Measurements from ENCODE around the gene NFATC1.

NFATC1 gene

DNA sequence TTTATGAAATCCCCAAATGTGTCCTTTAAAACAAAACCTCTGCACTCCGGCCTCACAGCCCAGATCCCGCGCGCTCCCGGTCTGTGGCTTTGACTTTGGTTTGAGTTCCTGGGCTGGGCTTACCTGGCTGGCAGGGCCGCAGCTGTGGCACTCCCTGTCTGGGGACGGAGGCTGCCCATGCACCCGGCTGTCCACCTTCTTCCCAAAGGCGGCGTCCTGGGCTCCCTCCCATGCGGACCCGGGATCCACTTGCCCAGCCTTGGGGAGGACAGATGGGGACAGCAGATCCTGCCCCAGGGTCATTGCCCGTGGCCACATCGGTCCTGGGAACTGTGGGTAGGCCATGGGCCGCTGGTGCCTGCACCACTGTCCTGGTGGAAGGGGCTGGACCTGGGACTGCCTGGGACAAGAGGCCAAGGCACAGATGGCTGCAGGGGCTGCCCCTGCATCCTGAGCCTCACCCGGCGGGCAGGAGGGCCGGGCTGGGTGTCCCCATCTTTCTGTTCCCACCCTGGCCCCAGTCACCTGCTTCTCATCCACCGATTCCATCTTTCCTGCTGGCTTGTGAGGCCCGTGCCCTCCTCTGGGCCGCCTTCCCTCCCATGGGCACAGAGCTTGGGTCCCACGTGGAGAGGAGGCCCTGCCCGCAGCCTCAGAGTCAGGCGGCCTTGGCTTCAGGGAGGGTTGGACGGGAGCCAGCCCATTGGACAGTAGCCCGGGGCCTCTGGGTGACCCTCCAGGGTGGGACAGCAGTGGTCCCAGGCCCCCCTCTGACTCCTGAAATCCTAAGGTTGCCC is 27.7 kb downstream of the NFATC1 start:
- DNase-seq (ENCODE audit: low read depth), result no peak

GRCh38 chr18:79424008-79424565 is 28.4 kb downstream of the NFATC1 start:
- no peak for DNase-seq (ENCODE audit: low read depth)

GRCh38 chr18:79424880-79425568 is 29.3 kb downstream of the NFATC1 start:
- DNase-seq (ENCODE audit: low read depth), result no peak

DNA sequence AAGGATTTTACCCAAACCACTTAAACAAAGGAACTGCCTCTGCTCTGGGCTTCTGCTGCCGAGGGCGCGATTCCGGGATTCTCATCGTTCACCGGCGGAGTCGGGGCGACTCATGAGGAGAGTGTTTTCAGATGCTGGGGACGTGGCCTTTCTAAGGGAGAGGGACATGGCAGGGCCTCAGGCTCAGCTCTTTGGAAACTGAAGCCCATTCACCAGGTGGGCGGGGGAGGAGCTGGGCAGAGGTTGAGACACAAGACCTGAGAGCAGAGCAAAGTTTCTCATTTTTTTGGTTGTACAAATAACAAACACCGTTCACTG is 29.8 kb downstream of the NFATC1 start:
- no peak for DNase-seq (ENCODE audit: low read depth)

DNA sequence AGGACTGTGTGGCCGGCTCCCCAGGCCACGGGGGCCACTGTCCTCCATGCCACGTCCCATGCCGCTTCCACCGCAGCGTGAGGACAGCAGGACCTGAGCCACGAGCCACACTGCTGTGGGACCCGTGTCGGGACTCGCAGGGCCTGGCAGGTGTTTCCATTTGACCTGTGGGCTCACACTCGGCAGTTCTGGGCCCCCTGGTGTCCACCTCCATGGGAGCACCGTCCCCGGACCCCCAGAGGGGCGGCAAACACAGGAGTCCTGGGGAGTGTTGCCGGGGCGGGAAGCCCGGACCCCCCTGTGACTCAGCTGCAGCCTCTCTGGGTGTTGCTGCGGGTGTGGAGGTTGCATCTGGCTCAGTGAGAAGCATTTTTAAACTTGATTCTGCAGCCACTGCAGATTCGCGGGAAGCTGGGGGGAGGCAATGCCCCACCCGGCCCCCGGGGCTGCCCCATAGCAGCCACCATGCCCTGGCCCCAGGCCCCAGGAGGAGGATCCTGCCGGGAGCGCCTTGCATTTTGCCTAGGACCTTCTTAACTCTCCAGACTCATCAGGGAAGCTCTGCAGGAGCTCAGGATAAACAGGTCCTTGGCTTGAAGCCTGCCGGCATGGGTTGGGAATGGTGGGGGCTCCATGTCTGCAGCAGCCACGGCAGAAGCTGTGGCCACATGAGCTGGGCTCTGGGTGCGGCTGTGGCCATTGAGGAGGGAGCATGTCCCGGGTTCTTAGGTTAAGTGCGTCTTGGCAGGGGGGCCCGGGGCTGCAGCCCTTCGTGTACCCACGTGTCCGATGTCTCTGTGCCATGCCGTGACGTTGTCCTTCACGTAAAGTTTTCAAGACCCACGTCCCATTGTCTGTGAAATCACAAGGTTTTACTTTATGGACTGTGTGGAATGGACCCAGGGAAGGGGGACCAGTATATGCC is 30.9 kb downstream of the NFATC1 start:
- DNase-seq (ENCODE audit: low read depth), result no peak

DNA sequence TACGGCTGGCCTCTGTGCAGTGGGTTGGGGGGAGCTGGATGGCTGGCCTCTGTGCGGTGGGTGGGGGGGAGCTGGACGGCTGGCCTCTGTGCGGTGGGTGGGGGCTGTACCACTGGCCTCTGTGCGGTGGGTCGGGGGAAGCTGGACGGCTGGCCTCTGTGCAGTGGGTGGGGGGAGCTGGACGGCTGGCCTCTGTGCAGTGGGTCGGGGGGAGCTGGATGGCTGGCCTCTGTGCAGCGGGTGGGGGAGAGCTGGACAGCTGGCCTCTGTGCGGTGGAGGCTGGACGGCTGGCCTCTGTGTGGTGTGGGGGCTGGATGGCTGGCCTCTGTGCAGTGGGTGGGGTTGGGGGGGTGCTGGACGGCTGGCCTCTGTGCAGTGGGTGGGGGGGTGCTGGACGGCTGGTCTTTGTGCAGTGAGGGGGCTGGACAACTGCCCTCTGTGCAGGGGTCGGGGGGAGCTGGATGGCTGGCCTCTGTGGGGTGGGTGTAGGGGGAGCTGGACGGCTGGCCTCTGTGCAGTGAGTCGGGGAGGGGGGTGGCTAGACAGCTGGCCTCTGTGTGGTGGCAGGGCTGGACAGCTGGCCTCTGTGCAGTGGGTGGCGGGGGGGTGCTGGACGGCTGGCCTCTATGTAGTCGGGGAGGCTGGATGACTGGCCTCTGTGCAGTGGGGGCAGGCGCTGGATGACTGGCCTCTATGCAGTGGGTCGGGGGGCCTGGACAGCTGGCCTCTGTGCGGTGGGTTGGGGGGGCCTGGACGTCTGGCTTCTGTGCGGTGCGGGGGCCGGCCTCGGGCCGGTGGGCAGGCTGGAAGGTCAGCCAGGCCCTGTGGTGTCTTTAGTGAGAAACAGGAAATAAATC is 31.9 kb downstream of the NFATC1 start:
- no peak for DNase-seq (ENCODE audit: low read depth)

DNA sequence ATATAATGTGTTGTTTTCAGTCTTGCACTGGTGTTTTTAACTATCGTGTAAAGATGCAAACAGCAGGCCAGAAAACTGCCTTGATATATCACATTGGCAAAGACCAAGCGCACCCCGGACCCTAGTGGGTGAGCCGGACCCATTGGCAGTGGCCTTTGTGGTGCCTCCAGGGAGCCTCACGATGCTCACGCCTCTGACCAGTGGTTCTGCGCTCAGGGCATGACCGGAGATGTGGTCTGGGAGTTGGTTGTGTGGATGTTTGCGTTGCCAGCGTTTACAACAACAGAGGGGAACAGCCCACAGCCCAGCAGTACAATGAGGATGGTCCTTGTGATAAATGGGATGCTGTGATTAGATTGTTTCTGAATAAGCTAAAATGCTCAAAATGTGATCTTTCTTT is 32.6 kb downstream of the NFATC1 start:
- no peak for DNase-seq (ENCODE audit: low read depth)

DNA sequence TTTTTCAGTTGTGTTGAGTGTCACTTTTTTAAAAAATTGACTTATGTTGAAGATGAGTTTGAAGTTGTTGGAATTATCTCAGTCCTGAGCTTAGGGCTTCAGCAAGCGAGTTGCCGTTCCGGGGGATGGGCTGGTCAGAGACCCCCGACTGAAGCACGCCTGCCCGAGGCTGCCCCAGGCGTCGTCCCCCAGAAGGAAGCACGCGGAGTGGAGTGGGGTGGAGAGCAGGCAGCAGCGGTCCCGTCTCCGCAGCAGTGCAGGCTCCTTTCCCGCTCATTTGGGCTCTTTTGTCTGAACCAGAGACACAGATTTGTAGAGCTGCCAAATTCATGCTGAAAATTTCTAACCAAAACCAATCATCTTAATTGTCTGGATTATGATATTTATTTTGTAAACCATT is 33.7 kb downstream of the NFATC1 start:
- DNase-seq (ENCODE audit: low read depth), result no peak

DNA sequence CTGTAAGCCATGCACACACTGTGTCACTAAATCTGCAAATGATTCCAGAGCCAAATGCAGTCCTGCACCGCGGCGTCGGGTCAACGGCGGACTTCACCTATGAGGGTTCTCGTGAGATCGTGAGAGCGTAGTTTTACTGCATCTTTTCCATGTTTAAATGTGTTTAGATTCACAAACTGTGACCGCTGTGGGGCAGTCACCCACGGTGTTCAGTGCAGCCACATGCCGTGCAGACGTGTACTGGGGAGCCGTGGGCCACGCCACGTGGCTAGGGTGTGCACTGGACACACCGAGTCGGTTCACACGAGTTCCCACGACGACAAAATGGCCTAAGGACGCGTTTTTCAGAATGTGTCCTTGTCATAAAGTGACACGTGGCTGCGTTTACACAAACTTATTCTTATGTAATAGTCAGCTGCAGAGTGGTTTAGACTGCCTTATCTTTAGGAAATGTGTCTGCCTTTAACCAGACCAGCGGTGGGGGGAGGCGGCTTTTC is 34.1 kb downstream of the NFATC1 start:
- DNase-seq (ENCODE audit: low read depth), result no peak

GRCh38 chr18:79432376-79433120 is 36.8 kb downstream of the NFATC1 start:
- DNase-seq (ENCODE audit: low read depth), result no peak

DNA sequence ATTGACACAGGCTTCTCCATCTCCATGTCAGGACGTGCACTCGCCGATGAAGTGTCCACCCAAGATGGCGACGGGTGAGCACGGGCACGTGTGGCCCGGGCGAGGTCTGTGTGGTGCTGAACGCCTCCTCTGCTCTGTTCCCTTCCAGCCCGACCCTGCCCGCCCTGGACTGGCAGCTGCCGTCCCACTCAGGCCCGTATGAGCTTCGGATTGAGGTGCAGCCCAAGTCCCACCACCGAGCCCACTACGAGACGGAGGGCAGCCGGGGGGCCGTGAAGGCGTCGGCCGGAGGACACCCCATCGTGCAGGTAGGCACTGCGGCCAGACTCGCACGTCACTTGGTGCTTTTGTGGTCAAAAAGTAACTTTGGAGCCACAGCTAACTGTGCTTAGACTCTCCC is 37.7 kb downstream of the NFATC1 start:
- no peak for DNase-seq (ENCODE audit: low read depth)

- no peak for DNase-seq (ENCODE audit: low read depth)
Measured at GRCh38 chr18:79434607-79435401, 39.1 kb downstream of the NFATC1 start.

- no peak for DNase-seq (ENCODE audit: low read depth)
Measured at GRCh38 chr18:79436556-79437275, 41.0 kb downstream of the NFATC1 start.

GRCh38 chr18:79438089-79438897 is 42.6 kb downstream of the NFATC1 start:
- DNase-seq (ENCODE audit: low read depth), result no peak

DNA sequence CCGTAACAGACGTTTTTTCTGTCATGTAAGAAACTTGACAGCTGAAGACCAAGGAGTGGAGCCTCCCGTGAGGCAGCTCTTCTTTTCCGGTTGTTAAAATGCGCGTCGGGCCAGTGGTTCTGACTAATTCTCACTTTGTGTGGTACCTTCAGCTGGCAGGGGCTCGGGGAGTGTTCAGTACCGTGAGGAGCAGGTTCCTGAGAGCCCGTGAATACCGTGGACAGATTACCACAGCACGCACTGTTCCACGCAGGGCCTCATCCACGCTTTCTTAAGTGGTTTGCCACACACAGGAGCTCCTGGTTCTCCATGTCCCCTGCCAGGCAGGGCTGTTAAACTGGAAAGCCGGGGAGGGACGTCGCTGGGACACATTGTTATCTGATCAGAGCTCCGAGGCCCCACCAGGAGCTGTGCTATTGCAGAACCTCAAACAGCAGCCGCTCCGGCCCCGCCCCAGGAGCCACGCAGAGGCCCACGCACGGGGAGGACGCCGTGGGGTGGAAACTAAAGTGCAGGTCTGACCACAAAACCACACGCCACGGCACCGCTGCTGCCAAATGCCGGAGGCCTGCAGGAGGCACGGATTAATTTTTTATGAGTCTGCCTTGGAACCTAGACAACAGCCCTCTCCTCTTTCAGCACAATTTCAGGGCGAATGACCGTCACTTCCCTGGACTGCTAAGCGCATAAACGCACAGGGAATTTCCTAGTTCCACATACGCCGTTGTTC is 43.3 kb downstream of the NFATC1 start:
- peak; percentile 62 for DNase-seq (ENCODE audit: low read depth)

GRCh38 chr18:79439628-79440023 is 43.9 kb downstream of the NFATC1 start:
- no peak for DNase-seq (ENCODE audit: low read depth)

DNA sequence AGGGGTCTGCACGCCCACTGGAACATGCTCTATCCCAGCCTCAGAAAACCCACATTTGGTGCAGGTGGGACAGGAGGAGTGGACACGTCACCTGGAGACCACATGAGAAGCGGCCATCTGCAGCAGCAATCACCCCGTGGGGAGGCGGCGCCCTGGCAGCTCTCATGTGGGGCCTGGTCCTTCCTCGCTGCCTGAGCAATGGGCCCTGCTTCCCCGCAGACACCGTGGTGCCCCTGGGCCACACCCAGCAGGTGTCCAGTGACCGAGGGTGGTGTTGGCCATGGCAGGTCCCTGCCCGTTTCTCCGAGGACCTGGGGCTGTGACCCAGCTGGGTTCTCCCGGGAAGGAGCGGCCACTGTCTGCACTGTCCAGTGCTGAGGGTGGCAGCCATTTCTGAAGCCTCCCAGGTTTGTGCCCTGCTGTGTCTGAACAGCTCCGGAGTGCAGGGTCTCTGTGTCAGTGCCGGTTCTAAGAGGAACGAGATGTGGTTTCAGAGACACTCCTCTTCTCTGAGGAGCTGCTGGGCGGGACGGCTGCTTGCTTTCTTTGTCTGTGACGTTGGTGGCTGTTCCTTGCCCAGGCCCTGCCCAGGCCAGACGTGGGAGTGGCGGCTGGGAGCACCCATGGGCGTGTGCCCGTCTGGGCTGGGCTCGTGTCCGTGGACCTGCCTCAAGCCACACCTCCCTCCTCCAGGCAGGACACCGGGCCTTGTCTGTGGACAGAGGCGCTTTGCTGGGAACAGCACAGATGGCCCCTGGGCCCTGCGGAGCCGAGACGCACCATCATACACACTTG is 44.8 kb downstream of the NFATC1 start:
- no peak for DNase-seq (ENCODE audit: low read depth)
